PC-3 (cell line): ENCODE measurements around the gene PELI1. TPM values are rescaled to one million over a fixed set of nuclear protein-coding genes. Genes with fewer than 3 reads are reported as not detected.
"Not testable (repeated sequence)": the region's sequence is repeated elsewhere in the genome, so short reads cannot be mapped to it uniquely, and the experiment has no call there.

ENCODE experiments used
- ATAC-seq: fragments of 200-7000 bp; cut with Tn5 transposase; 2 replicates; pipeline ENCODE4 v1.9.1; 2020; ENCODE audit warnings: mild to moderate bottlenecking, moderate library complexity
- BruUV-seq: library from RNA; stranded (reverse); fragments of 400-500 nt; replicated peaks from 2 replicates; lab custom pipeline; 2021; lab: Mats Ljungman, UMichigan
- CTCF ChIA-PET: fragments of 300-600 bp; sonication (Branson Sonifier 250); formaldehyde crosslinking; loops from one replicate; lab custom pipeline; 2022; ENCODE audit warnings: antibody characterized with exemption; lab: Charles Lee
- POLR2A ChIA-PET: fragments of 300-600 bp; sonication (Branson Sonifier 250); formaldehyde crosslinking; loops from one replicate; lab custom pipeline; 2022; ENCODE audit warnings: antibody characterized with exemption; ENCODE audit not compliant: unreplicated experiment; lab: Charles Lee
- DNase-seq: peaks from one replicate; pipeline ENCODE4 v3.0.0-alpha.2; 2015
- H2AFZ ChIP-seq: fragments of 300-600 bp; sonication (generic); 2 replicates; pipeline ENCODE4 v1.6.0; 2016; ENCODE audit warnings: antibody characterized with exemption, low read length
- H3F3A ChIP-seq: fragments of 300-600 bp; sonication (generic); one replicate; pipeline ENCODE4 v1.6.0; 2017; ENCODE audit warnings: antibody characterized with exemption, low read length, control low read depth, mild to moderate bottlenecking; ENCODE audit not compliant: unreplicated experiment
- H3K27ac ChIP-seq: fragments of 300-600 bp; sonication (generic); 2 replicates; pipeline ENCODE4 v1.5.1; 2016; ENCODE audit warnings: mild to moderate bottlenecking, low read length
- H3K27me3 ChIP-seq: fragments of 300-600 bp; sonication (generic); 2 replicates; pipeline ENCODE4 v1.6.1; 2016; ENCODE audit warnings: low read length, mixed read lengths
- H3K36me3 ChIP-seq: fragments of 300-600 bp; sonication (generic); 2 replicates; pipeline ENCODE4 v1.6.1; 2016; ENCODE audit warnings: low read depth, mixed run types, low read length, mixed read lengths
- H3K4me1 ChIP-seq: fragments of 300-600 bp; sonication (generic); 2 replicates; pipeline ENCODE4 v1.5.1; 2016; ENCODE audit warnings: low read length; ENCODE audit not compliant: insufficient read depth
- H3K4me2 ChIP-seq: fragments of 300-600 bp; sonication (generic); 2 replicates; pipeline ENCODE4 v1.6.0; 2016; ENCODE audit warnings: low read length
- H3K4me3 ChIP-seq: fragments of 300-600 bp; sonication (generic); 2 replicates; pipeline ENCODE4 v1.5.1; 2016; ENCODE audit warnings: mild to moderate bottlenecking, low read length, mixed read lengths
- H3K79me2 ChIP-seq: fragments of 300-600 bp; sonication (generic); 2 replicates; pipeline ENCODE4 v1.6.1; 2017; ENCODE audit warnings: low read length, mixed read lengths
- H3K9ac ChIP-seq: fragments of 300-600 bp; sonication (generic); 2 replicates; pipeline ENCODE4 v1.6.0; 2016; ENCODE audit warnings: mild to moderate bottlenecking, low read length
- H3K9me2 ChIP-seq: fragments of 300-600 bp; sonication (generic); replicated peaks from 2 replicates; pipeline ENCODE4 v1.6.1; 2016; ENCODE audit warnings: mixed run types, low read length, mixed read lengths
- H3K9me3 ChIP-seq: fragments of 300-600 bp; sonication (generic); 2 replicates; pipeline ENCODE4 v1.6.1; 2016; ENCODE audit warnings: low read length, mixed read lengths
- H4K20me1 ChIP-seq: fragments of 300-600 bp; sonication (generic); 2 replicates; pipeline ENCODE4 v1.6.1; 2016; ENCODE audit warnings: low read length, mixed read lengths
- CTCF ChIP-seq: fragments of 300-600 bp; sonication (generic); conservative IDR thresholded peaks from 2 replicates; pipeline ENCODE4 v1.5.1; 2017; ENCODE audit warnings: antibody characterized with exemption, low read depth, mild to moderate bottlenecking, low read length
- EZH2 ChIP-seq: fragments of 300-600 bp; sonication (generic); IDR thresholded peaks from one replicate; pipeline ENCODE4 v1.6.1; 2017; ENCODE audit warnings: antibody characterized with exemption, mild to moderate bottlenecking, low read length; ENCODE audit not compliant: unreplicated experiment
- EZH2phosphoT487 ChIP-seq: fragments of 300-600 bp; sonication (generic); IDR thresholded peaks from 2 replicates; pipeline ENCODE4 v1.6.1; 2018; ENCODE audit warnings: mild to moderate bottlenecking, antibody characterized with exemption, low read length, borderline replicate concordance
- intact Hi-C: fragments of 100-400 bp; cut with micrococcal nuclease; formaldehyde crosslinking; loops from 2 replicates; pipeline ENCODE4 v1.9.0; 2023
- total RNA-seq: library from RNA; depleted of rRNA; stranded (reverse); fragments of >200 nt; gene quantifications from 2 replicates; pipeline ENCODE4 v1.2.3, GENCODE V29; 2014

PELI1 gene
- total RNA-seq, 1 experiment from 2014 or later: 5.6 TPM

- intact Hi-C loops: no loop called here
- DNase-seq (no peak), ATAC-seq (no peak)
- H3K9me3 ChIP-seq: no peaks in the 10 kb centered on the region
- H3K79me2 ChIP-seq: no peaks in the 10 kb centered on the region
- no peaks in the 10 kb centered on the region for H3F3A ChIP-seq
- no peaks in the 10 kb centered on the region; the same call in 1 of the 2 replicates for H3K36me3 ChIP-seq
- no peaks in the 10 kb centered on the region for H3K27me3 ChIP-seq
- no peak overlapping the region for H3K9ac ChIP-seq
- TF ChIP-seq EZH2phosphoT487: no peak
- TF ChIP-seq EZH2: no peak
- no peak for TF ChIP-seq CTCF
- CTCF ChIA-PET: interaction anchor here (0.7 kb wide), 1 partner anchor 1070 kb away, joined by 7 read pairs; no protein-coding TSS in a partner anchor
- H3K4me3 ChIP-seq: no peak overlapping the region
- no peaks in the 10 kb centered on the region for H3K9me2 ChIP-seq
- H3K27ac ChIP-seq: no peak overlapping the region
- no peak overlapping the region for H3K4me2 ChIP-seq
- H2AFZ ChIP-seq: no peak overlapping the region
- no peaks in the 10 kb centered on the region for H4K20me1 ChIP-seq
- H3K4me1 ChIP-seq: peaks cover 8% of the 10 kb centered on the region; the same call in 1 of the 2 replicates
- no TSS peak for BruUV-seq
- POLR2A ChIA-PET: no interaction called here
Observed at GRCh38 chr2:64101141-64101591, 43.1 kb downstream of the PELI1 start.

- H3K4me3 ChIP-seq, H4K20me1 ChIP-seq, intact Hi-C loops, H3K27ac ChIP-seq, H3K27me3 ChIP-seq, H3K79me2 ChIP-seq, H3K36me3 ChIP-seq, POLR2A ChIA-PET, H3K4me1 ChIP-seq, H3K9me3 ChIP-seq, H3K4me2 ChIP-seq, H3F3A ChIP-seq, DNase-seq, ATAC-seq, BruUV-seq, H2AFZ ChIP-seq, H3K9me2 ChIP-seq, H3K9ac ChIP-seq: not testable (repeated sequence)
- CTCF ChIA-PET: interaction anchor here (0.7 kb wide), 1 partner anchor 1070 kb away, joined by 7 read pairs; no protein-coding TSS in a partner anchor
Observed at GRCh38 chr2:64100584-64100983, 43.6 kb downstream of the PELI1 start.

GRCh38 chr2:64094663-64095382 is 49.4 kb downstream of the PELI1 start:
- ATAC-seq: no peak
- CTCF ChIA-PET: no interaction called here
- Histone ChIP-seq H3K27ac (no peak overlapping the region), H3K9ac (no peak overlapping the region), H3K4me2 (no peak overlapping the region), H3K36me3 (peaks cover 9% of the 10 kb centered on the region), H3F3A (no peaks in the 10 kb centered on the region), H3K27me3 (no peaks in the 10 kb centered on the region), H3K4me1 (no peaks in the 10 kb centered on the region), H4K20me1 (no peaks in the 10 kb centered on the region), H3K79me2 (no peaks in the 10 kb centered on the region), H2AFZ (no peak overlapping the region), H3K4me3 (no peak overlapping the region), H3K9me2 (no peaks in the 10 kb centered on the region), H3K9me3 (no peaks in the 10 kb centered on the region)
- no peak for TF ChIP-seq EZH2phosphoT487
- no peak for TF ChIP-seq CTCF
- no peak for TF ChIP-seq EZH2
- POLR2A ChIA-PET: no interaction called here
- no peak for DNase-seq
- intact Hi-C loops: no loop called here
- no TSS peak for BruUV-seq
